BLaER1 (cell line): ENCODE results near the gene DDX23.

ENCODE experiments used
- H3K27ac ChIP-seq: shearing (Covaris generic); formaldehyde crosslinking; 2 replicates; pipeline ENCODE4 v1.8.1; 2022
- H3K27me3 ChIP-seq: shearing (Covaris generic); formaldehyde crosslinking; 2 replicates; pipeline ENCODE4 v1.8.1; 2022
- H3K36me3 ChIP-seq: shearing (Covaris generic); formaldehyde crosslinking; 2 replicates; pipeline ENCODE4 v1.8.1; 2022
- H3K4me1 ChIP-seq: shearing (Covaris generic); formaldehyde crosslinking; 2 replicates; pipeline ENCODE4 v1.8.1; 2022
- H3K4me2 ChIP-seq: shearing (Covaris generic); formaldehyde crosslinking; 2 replicates; pipeline ENCODE4 v1.8.1; 2022
- H3K4me3 ChIP-seq: shearing (Covaris generic); formaldehyde crosslinking; 2 replicates; pipeline ENCODE4 v1.8.1; 2022
- H3K9ac ChIP-seq: shearing (Covaris generic); formaldehyde crosslinking; 2 replicates; pipeline ENCODE4 v1.8.1; 2022
- H3K9me3 ChIP-seq: shearing (Covaris generic); formaldehyde crosslinking; 2 replicates; pipeline ENCODE4 v1.8.1; 2022
- H4K20me1 ChIP-seq: shearing (Covaris generic); formaldehyde crosslinking; 2 replicates; pipeline ENCODE4 v1.8.1; 2022
- Cebpa-rat ChIP-seq: shearing (Covaris generic); IDR thresholded peaks from 2 replicates; pipeline ENCODE4 v1.8.1; 2022

Gene DDX23

DNA sequence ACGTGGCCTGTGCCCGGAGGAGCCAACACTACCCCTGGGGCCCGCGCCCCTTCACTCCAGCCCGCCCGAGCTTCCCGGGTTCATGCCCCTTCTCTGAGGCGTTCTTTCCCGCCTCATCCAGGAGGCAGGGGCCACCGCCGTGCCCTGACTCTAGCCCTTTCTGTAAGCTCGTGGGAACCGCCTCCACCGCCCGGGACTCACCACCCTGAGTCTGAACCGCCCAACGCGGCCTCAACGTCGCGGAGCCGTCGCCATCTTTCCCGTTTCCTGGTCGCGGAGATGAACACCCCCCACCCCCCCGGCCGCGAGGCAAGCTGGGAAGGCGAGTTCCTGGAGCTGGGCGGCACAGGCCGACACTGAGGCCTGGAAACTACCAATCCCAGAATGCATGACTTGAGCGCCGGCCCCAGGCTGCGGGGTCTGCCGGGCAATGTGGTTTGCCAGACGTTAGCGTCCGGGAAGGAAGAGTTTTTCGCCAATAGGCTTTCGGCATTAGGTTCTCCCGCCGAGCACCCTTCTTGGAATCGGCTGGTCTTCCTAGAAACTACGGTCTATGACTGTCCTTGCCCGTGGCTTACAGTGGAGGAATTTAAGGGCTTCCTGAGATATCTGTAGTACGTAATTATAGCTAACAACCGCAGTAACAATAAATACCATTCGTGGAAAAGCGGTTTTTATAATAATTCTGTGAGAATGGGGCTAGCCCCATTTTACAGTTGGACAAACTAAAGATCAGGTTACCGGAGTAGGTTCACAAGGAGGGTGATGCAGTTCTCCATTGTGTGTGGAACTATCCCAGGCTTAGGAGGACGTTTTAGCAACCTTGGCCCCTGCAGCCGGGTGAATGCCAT is at the start of gene DDX23:
Gene DDX23, minus strand, starts transcription at position 281 of the 851 bp plus-strand sequence. CDS start 6,381 bp downstream, outside the sequence.
- H3K4me3 ChIP-seq: peak within 1 kb of the TSS; percentile 94
- no peak for TF ChIP-seq Cebpa-rat
- H3K9me3 ChIP-seq: no peaks in the 10 kb centered on the region

DNA sequence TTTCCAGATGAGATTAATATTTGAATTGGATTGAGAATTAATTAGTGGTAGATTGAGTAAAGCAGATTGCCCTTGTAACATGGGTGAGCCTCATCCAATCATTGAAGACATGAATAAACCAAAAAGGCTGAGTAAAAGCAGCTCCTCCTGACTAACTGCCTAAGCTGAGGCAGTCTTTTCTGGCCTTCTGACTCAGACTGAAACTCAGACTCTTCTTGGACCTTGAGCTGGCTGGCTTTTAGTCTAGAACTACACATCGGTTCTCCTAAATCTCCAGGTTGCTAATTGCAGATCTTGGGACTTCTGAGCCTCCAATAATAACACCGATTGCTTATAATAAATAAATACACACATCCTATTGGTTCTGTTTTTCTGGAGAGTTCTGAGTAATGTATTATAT is 49.3 kb upstream of the DDX23 start:
- Histone ChIP-seq H3K36me3 (no peaks in the 10 kb centered on the region), H3K4me1 (peaks cover 18% of the 10 kb centered on the region), H3K9ac (no peak overlapping the region), H4K20me1 (no peaks in the 10 kb centered on the region), H3K27ac (no peak overlapping the region), H3K4me3 (no peak overlapping the region), H3K27me3 (no peaks in the 10 kb centered on the region), H3K4me2 (no peak overlapping the region), H3K9me3 (no peaks in the 10 kb centered on the region)
- TF ChIP-seq Cebpa-rat: no peak

More for the DNA sequence above, at the start of gene DDX23:
- peak within 1 kb of the TSS; percentile 99 for H3K9ac ChIP-seq
- peaks cover 33% of the 10 kb centered on the region for H3K36me3 ChIP-seq
- peak within 1 kb of the TSS; percentile 99 for H3K27ac ChIP-seq
- H3K4me1 ChIP-seq: peaks cover 40% of the 10 kb centered on the region
- H3K4me2 ChIP-seq: peak within 1 kb of the TSS; percentile 95
- H4K20me1 ChIP-seq: peaks cover 44% of the 10 kb centered on the region
- H3K27me3 ChIP-seq: no peaks in the 10 kb centered on the region

DNA sequence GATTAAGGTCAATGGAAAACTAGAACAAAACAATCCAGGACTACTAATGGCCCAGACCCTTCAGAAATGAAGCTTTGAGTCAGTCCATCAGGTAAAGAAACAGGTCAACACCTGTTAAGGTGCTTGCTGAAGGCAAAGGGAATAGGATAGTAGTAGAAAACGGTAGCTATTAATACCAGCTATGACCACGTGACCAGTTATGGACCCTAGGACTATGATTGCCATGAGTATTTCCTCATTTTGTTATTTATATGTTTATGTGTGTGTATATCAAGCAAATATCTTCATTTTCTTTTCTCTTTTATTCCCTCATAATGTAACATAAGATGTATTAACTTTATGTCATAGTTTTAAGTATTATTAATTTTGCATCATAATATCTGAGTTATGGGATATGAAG is 47.7 kb upstream of the DDX23 start:
- no peak for TF ChIP-seq Cebpa-rat
- H3K36me3 ChIP-seq: no peaks in the 10 kb centered on the region
- H4K20me1 ChIP-seq: no peaks in the 10 kb centered on the region
- H3K9ac ChIP-seq: no peak overlapping the region
- H3K4me2 ChIP-seq: no peak overlapping the region
- H3K27ac ChIP-seq: no peak overlapping the region
- H3K4me3 ChIP-seq: no peak overlapping the region
- H3K4me1 ChIP-seq: peaks cover 17% of the 10 kb centered on the region
- no peaks in the 10 kb centered on the region for H3K9me3 ChIP-seq
- no peaks in the 10 kb centered on the region for H3K27me3 ChIP-seq

DNA sequence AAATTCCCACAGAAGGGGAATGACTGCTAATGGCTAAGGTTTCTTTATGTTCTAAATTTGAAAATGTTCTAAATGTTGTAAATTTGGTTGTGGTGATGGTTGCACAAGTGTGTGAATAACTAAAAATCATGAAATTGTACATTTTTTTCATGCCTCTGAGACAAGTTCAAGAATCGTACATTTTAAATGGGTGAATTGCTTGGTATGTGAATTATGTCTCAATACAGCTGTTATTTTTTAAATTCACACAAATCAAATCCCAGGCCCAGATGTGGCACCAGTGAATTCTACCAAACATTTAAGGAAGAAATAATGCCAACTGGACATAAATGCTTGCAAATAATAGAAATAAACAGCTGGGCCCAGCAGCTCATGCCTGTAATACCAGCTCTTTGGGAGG is 42.3 kb upstream of the DDX23 start:
- H3K9me3 ChIP-seq: no peaks in the 10 kb centered on the region
- peaks cover 12% of the 10 kb centered on the region for H3K4me1 ChIP-seq
- no peak overlapping the region for H3K4me3 ChIP-seq
- H4K20me1 ChIP-seq: no peaks in the 10 kb centered on the region
- no peak overlapping the region for H3K9ac ChIP-seq
- H3K27ac ChIP-seq: no peak overlapping the region
- no peak overlapping the region for H3K4me2 ChIP-seq
- H3K27me3 ChIP-seq: peaks cover 15% of the 10 kb centered on the region
- TF ChIP-seq Cebpa-rat: no peak
- no peaks in the 10 kb centered on the region for H3K36me3 ChIP-seq

DNA sequence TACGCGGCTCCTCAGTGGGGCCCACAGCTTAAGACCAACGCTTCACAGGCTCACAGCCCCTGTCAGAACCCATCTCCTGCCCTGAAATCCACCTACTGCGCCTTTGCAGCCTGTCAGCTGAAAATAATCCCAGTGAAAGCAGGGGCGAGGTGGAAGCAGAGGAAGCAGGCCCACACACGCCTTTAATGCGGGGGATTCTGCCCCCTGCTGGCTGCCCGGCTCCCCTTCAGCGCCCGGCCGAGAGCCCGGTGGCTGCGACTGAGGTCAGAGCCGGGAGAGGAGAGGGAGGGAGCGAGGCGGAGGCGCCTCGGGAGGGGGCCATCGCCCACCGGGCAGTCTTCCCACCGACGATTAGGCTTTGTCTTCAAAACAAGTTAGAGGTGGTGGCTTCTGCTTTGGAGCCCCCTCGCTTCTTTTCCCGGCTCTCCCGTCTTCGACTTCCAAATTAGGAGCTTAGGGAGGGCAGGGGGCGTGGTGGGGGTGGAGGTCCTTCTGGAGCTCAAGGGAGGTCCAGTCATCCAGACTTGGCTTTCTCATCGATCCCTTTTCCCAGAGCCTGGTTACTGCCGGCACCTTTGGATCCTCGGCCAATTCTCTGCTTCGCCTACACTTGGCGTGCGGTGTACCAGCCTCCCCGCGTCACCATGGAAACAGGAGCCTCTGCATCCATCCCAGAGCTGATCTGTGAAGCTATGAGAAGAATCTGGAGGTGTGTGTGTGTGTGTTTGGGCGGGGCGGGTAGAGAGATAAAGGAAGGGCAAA is 38.9 kb upstream of the DDX23 start:
- H3K4me2 ChIP-seq: peak overlapping the region; percentile 49
- H4K20me1 ChIP-seq: no peaks in the 10 kb centered on the region
- peaks cover 12% of the 10 kb centered on the region for H3K4me1 ChIP-seq
- no peak overlapping the region for H3K4me3 ChIP-seq
- no peaks in the 10 kb centered on the region for H3K9me3 ChIP-seq
- no peaks in the 10 kb centered on the region for H3K36me3 ChIP-seq
- H3K9ac ChIP-seq: no peak overlapping the region
- H3K27me3 ChIP-seq: peaks cover 15% of the 10 kb centered on the region
- no peak for TF ChIP-seq Cebpa-rat
- H3K27ac ChIP-seq: no peak overlapping the region

DNA sequence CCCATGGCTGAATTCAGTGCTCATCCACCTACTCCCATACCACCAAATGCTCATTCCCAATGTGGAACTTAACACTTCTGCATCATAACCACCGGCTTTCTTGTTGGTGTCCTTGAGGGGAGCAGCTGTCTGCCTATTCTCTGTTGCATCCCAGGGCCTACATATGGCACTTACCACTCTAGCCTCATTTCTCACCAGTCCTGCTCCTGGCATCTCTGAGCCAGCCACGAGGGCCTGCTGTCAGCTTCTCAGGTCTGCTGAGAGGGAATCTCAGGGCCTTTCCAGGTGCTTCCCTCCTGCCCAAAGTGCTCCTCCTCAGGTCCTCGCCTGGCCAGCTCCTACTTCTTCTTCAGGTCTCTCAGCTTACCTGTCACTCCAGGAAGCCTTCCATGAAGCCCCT is 37.7 kb upstream of the DDX23 start:
- Histone ChIP-seq H3K4me1 (peaks cover 12% of the 10 kb centered on the region), H3K9me3 (no peaks in the 10 kb centered on the region), H3K36me3 (no peaks in the 10 kb centered on the region), H4K20me1 (no peaks in the 10 kb centered on the region), H3K4me2 (no peak overlapping the region), H3K27me3 (peaks cover 15% of the 10 kb centered on the region), H3K4me3 (no peak overlapping the region), H3K27ac (no peak overlapping the region), H3K9ac (no peak overlapping the region; the same call in 1 of the 2 replicates)
- TF ChIP-seq Cebpa-rat: no peak

DNA sequence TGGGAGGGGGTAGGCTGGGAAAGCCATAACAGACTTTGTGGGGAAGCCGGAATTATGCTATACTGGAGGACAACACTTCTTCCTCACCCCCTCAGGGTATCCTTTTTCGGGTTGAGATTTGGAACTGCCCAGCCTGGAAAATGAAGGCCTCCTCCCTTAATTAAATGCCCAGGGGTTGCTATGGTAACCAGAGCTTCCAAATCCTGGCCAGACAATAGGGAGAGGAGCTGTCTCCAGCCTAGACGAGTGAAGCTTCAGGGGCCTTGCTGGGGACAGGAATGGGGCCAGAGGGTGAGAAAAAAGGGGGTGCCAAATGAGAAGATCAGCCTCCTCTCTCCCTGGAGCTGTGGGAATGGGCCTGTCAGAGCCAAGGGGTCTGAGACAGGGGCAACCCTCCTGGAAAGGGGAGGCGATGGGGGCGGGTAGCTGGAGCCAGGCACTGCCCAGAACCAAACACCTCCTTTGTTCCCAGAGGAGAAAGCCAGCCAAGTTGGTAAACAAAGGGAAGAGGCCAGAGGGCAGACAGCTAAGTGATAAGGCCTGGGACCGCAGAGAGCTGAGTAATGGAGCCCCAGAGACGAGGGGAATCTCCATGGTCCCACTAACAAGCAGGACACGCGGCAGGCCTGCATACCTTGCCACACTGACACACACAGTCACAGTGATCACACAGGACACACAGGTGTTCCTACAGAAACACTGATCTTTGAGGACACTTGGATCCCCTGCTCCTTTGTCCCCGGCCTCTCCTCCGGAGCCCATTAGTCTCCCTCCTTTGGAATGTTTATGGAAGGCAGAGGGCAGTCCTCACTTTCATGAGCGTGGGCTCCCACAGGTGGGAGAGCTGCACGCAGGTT is 31.6 kb upstream of the DDX23 start:
- Histone ChIP-seq H3K9ac (no peak overlapping the region), H3K36me3 (no peaks in the 10 kb centered on the region), H3K4me3 (no peak overlapping the region), H4K20me1 (no peaks in the 10 kb centered on the region), H3K4me1 (peaks cover 8% of the 10 kb centered on the region), H3K9me3 (no peaks in the 10 kb centered on the region), H3K27ac (no peak overlapping the region), H3K27me3 (peaks cover 28% of the 10 kb centered on the region), H3K4me2 (no peak overlapping the region)
- TF ChIP-seq Cebpa-rat: no peak

DNA sequence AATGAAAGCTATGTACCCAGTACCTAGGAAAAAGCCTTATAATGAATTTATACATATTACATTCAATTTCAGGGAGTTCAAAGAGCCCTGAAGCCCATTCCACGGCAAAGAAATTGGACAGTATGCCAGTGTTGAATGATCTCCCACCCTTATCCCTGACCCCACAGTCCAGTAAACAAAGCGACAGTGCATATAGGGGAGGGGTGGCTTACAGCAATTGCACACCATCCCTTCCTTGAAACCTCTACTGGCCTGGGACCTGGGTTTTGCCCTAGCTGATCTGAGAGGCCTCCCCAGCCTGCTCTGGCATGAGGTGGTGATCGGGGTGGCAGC is 31.0 kb upstream of the DDX23 start:
- Histone ChIP-seq H3K4me1 (peaks cover 8% of the 10 kb centered on the region), H3K9ac (no peak overlapping the region), H3K9me3 (no peaks in the 10 kb centered on the region), H3K4me3 (no peak overlapping the region), H3K36me3 (no peaks in the 10 kb centered on the region), H3K27me3 (peaks cover 28% of the 10 kb centered on the region), H3K27ac (no peak overlapping the region), H3K4me2 (no peak overlapping the region), H4K20me1 (no peaks in the 10 kb centered on the region)
- TF ChIP-seq Cebpa-rat: no peak

DNA sequence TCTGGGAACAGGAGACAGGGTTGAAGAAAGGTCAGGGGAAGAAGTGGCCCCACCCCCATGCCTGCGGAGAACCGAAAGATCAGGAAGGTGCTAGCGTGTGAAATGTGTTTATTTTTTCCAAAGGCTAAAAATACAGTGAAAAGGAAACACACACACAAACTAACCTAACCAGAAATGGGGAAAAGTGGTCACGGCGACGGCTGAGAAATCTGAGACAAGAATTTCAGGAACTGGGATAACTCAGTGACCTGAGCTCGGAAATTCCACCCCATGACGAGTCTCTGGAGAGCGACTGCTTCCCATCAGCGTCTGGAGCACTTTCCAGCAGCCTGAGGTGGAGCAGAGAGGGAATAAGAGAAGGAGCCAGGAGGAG is 30.3 kb upstream of the DDX23 start:
- peak overlapping the region; percentile 55 for H3K4me2 ChIP-seq

More for the DNA sequence above, 30.3 kb upstream of the DDX23 start:
- Histone ChIP-seq H3K27ac (no peak overlapping the region), H3K36me3 (no peaks in the 10 kb centered on the region), H3K9me3 (no peaks in the 10 kb centered on the region), H3K4me3 (no peak overlapping the region), H3K4me1 (peaks cover 8% of the 10 kb centered on the region), H3K9ac (no peak overlapping the region), H3K27me3 (peaks cover 28% of the 10 kb centered on the region), H4K20me1 (no peaks in the 10 kb centered on the region)
- no peak for TF ChIP-seq Cebpa-rat
